K562 (cell line): ENCODE data around the gene DDAH1.

Experiments
- TF ChIP-seq, protein P1 (sequence below), 3 experiments: IDR thresholded peaks in 2 of 3; conservative IDR thresholded peaks in 1 of 3; 2 replicates each; pipeline ENCODE4 v1.5.1; 2011 to 2012; ENCODE audit warnings: low read length in 3 of 3, mild to moderate bottlenecking in 3 of 3, control low read depth in 2 of 3, improper control_type of control experiment in 1 of 3, inconsistent platforms in 1 of 3, low read depth in 1 of 3, mixed read lengths in 1 of 3, moderate library complexity in 1 of 3; ENCODE audit not compliant: insufficient read depth in 2 of 3
- TF ChIP-seq, protein P2 (sequence below): sonication (generic); formaldehyde crosslinking; IDR thresholded peaks from 2 replicates; pipeline ENCODE4 v1.8.0; 2022; ENCODE audit warnings: mild to moderate bottlenecking, missing genetic modification reagents, borderline replicate concordance

GRCh38 chr1:85295654-85296053 lies 169.3 kb downstream of the DDAH1 start:
- TF ChIP-seq, protein P1, sequence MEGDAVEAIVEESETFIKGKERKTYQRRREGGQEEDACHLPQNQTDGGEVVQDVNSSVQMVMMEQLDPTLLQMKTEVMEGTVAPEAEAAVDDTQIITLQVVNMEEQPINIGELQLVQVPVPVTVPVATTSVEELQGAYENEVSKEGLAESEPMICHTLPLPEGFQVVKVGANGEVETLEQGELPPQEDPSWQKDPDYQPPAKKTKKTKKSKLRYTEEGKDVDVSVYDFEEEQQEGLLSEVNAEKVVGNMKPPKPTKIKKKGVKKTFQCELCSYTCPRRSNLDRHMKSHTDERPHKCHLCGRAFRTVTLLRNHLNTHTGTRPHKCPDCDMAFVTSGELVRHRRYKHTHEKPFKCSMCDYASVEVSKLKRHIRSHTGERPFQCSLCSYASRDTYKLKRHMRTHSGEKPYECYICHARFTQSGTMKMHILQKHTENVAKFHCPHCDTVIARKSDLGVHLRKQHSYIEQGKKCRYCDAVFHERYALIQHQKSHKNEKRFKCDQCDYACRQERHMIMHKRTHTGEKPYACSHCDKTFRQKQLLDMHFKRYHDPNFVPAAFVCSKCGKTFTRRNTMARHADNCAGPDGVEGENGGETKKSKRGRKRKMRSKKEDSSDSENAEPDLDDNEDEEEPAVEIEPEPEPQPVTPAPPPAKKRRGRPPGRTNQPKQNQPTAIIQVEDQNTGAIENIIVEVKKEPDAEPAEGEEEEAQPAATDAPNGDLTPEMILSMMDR (IDR thresholded peaks at IDR 0.05 in 2 of 3, conservative IDR thresholded peaks at IDR 0.05 in 1 of 3; ENCODE audit: insufficient read depth in 2 of 3, low read depth in 1 of 3, low read length in 3 of 3), result no peak
- TF ChIP-seq, protein P2, sequence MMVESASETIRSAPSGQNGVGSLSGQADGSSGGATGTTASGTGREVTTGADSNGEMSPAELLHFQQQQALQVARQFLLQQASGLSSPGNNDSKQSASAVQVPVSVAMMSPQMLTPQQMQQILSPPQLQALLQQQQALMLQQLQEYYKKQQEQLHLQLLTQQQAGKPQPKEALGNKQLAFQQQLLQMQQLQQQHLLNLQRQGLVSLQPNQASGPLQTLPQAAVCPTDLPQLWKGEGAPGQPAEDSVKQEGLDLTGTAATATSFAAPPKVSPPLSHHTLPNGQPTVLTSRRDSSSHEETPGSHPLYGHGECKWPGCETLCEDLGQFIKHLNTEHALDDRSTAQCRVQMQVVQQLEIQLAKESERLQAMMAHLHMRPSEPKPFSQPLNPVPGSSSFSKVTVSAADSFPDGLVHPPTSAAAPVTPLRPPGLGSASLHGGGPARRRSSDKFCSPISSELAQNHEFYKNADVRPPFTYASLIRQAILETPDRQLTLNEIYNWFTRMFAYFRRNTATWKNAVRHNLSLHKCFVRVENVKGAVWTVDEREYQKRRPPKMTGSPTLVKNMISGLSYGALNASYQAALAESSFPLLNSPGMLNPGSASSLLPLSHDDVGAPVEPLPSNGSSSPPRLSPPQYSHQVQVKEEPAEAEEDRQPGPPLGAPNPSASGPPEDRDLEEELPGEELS (CRISPR knock-in tag), result no peak
